Measurements from ENCODE around the gene HSPB8. TPM values are rescaled to one million over a fixed set of nuclear protein-coding genes. Genes with fewer than 3 reads are reported as not detected.

Gene HSPB8
- total RNA-seq, 1 experiment from 2014 or later = 6.7 TPM

GRCh38 chr12:119153477-119154434 lies 25.0 kb upstream of the HSPB8 start (continued):
- TF ChIP-seq ATF6 (CRISPR knock-in tag; IDR thresholded peaks at IDR 0.05) = no peak
- TF ChIP-seq, protein P1, sequence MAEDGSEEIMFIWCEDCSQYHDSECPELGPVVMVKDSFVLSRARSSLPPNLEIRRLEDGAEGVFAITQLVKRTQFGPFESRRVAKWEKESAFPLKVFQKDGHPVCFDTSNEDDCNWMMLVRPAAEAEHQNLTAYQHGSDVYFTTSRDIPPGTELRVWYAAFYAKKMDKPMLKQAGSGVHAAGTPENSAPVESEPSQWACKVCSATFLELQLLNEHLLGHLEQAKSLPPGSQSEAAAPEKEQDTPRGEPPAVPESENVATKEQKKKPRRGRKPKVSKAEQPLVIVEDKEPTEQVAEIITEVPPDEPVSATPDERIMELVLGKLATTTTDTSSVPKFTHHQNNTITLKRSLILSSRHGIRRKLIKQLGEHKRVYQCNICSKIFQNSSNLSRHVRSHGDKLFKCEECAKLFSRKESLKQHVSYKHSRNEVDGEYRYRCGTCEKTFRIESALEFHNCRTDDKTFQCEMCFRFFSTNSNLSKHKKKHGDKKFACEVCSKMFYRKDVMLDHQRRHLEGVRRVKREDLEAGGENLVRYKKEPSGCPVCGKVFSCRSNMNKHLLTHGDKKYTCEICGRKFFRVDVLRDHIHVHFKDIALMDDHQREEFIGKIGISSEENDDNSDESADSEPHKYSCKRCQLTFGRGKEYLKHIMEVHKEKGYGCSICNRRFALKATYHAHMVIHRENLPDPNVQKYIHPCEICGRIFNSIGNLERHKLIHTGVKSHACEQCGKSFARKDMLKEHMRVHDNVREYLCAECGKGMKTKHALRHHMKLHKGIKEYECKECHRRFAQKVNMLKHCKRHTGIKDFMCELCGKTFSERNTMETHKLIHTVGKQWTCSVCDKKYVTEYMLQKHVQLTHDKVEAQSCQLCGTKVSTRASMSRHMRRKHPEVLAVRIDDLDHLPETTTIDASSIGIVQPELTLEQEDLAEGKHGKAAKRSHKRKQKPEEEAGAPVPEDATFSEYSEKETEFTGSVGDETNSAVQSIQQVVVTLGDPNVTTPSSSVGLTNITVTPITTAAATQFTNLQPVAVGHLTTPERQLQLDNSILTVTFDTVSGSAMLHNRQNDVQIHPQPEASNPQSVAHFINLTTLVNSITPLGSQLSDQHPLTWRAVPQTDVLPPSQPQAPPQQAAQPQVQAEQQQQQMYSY (CRISPR knock-in tag; IDR thresholded peaks at IDR 0.05) = no peak
- TF ChIP-seq SMAD3 (CRISPR knock-in tag; IDR thresholded peaks at IDR 0.05; ENCODE audit: borderline replicate concordance) = peak; percentile 61; the same call in 1 of the 2 replicates
- TF ChIP-seq, protein P2, sequence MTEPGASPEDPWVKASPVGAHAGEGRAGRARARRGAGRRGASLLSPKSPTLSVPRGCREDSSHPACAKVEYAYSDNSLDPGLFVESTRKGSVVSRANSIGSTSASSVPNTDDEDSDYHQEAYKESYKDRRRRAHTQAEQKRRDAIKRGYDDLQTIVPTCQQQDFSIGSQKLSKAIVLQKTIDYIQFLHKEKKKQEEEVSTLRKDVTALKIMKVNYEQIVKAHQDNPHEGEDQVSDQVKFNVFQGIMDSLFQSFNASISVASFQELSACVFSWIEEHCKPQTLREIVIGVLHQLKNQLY (CRISPR knock-in tag; IDR thresholded peaks at IDR 0.05) = no peak
- no peak for TF ChIP-seq SOX15 (CRISPR knock-in tag; IDR thresholded peaks at IDR 0.05)
- no peak for TF ChIP-seq ZNF396 (CRISPR knock-in tag; IDR thresholded peaks at IDR 0.05; ENCODE audit: borderline replicate concordance)
- no peak for TF ChIP-seq EMX1 (CRISPR knock-in tag; IDR thresholded peaks at IDR 0.05)
- peak; percentile 37; the same call in 1 of the 2 replicates for TF ChIP-seq USF2 (CRISPR knock-in tag; IDR thresholded peaks at IDR 0.05)
- TF ChIP-seq RORB (CRISPR knock-in tag; IDR thresholded peaks at IDR 0.05) = no peak
- 0 out of 2 replicates have a peak, but pooled peaks have one; percentile 31 for TF ChIP-seq NFATC4 (CRISPR knock-in tag; IDR thresholded peaks at IDR 0.05)
- TF ChIP-seq, protein P3, sequence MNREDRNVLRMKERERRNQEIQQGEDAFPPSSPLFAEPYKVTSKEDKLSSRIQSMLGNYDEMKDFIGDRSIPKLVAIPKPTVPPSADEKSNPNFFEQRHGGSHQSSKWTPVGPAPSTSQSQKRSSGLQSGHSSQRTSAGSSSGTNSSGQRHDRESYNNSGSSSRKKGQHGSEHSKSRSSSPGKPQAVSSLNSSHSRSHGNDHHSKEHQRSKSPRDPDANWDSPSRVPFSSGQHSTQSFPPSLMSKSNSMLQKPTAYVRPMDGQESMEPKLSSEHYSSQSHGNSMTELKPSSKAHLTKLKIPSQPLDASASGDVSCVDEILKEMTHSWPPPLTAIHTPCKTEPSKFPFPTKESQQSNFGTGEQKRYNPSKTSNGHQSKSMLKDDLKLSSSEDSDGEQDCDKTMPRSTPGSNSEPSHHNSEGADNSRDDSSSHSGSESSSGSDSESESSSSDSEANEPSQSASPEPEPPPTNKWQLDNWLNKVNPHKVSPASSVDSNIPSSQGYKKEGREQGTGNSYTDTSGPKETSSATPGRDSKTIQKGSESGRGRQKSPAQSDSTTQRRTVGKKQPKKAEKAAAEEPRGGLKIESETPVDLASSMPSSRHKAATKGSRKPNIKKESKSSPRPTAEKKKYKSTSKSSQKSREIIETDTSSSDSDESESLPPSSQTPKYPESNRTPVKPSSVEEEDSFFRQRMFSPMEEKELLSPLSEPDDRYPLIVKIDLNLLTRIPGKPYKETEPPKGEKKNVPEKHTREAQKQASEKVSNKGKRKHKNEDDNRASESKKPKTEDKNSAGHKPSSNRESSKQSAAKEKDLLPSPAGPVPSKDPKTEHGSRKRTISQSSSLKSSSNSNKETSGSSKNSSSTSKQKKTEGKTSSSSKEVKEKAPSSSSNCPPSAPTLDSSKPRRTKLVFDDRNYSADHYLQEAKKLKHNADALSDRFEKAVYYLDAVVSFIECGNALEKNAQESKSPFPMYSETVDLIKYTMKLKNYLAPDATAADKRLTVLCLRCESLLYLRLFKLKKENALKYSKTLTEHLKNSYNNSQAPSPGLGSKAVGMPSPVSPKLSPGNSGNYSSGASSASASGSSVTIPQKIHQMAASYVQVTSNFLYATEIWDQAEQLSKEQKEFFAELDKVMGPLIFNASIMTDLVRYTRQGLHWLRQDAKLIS (CRISPR knock-in tag; IDR thresholded peaks at IDR 0.05; ENCODE audit: borderline replicate concordance) = no peak
- TF ChIP-seq, protein P4, sequence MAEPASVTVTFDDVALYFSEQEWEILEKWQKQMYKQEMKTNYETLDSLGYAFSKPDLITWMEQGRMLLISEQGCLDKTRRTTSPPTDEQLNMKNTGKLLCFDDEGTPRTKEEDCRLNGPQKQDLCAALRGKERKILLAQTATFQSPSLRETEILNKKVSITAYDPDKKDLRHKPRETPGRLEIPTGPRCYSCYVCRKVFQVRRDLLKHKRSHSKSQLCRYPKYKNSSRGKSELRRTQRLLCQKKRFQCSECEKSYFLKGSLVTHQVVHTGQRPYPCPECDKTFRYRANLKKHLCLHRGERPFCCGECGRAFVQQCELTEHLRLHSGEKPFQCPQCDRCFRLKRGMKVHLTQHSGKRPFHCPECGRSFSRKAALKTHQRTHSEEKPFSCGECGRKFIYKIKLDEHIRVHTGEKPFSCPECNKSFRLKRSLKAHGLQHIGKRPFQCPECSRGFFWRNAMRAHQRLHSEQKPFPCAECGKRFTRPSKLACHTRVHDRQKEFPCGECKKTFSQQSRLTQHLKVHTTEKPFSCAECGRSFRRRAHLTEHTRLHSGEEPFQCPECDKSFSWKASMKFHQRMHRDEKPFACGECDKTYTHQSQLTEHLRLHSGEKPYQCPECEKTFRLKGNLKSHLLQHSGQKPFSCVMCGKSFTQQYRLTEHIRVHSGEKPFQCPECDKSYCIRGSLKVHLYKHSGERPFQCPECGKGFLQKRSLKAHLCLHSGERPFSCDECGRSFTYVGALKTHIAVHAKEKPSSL (CRISPR knock-in tag; conservative IDR thresholded peaks at IDR 0.05) = no peak
- no peak for TF ChIP-seq E2F4 (CRISPR knock-in tag; IDR thresholded peaks at IDR 0.05; ENCODE audit: borderline replicate concordance, low read depth)
- TF ChIP-seq GTF2I (CRISPR knock-in tag; conservative IDR thresholded peaks at IDR 0.05) = no peak
- TF ChIP-seq ZNF138 (CRISPR knock-in tag; conservative IDR thresholded peaks at IDR 0.05) = no peak
- TF ChIP-seq ZNF416 (CRISPR knock-in tag; IDR thresholded peaks at IDR 0.05) = 0 out of 2 replicates have a peak, but pooled peaks have one; percentile 42
- TF ChIP-seq CBFB (CRISPR knock-in tag; IDR thresholded peaks at IDR 0.05; ENCODE audit: low read depth) = no peak
- TF ChIP-seq, protein P5, sequence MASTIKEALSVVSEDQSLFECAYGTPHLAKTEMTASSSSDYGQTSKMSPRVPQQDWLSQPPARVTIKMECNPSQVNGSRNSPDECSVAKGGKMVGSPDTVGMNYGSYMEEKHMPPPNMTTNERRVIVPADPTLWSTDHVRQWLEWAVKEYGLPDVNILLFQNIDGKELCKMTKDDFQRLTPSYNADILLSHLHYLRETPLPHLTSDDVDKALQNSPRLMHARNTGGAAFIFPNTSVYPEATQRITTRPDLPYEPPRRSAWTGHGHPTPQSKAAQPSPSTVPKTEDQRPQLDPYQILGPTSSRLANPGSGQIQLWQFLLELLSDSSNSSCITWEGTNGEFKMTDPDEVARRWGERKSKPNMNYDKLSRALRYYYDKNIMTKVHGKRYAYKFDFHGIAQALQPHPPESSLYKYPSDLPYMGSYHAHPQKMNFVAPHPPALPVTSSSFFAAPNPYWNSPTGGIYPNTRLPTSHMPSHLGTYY (CRISPR knock-in tag; IDR thresholded peaks at IDR 0.05) = no peak
- no peak for TF ChIP-seq PREB (CRISPR knock-in tag; IDR thresholded peaks at IDR 0.05; ENCODE audit: borderline replicate concordance)
- TF ChIP-seq ZNF423 (CRISPR knock-in tag; IDR thresholded peaks at IDR 0.05) = no peak

All from WTC11 (cell line).